Right cardiac atrium (tissue), 5 donors: Measurements from ENCODE around the gene GPC4. TPM values are rescaled to one million over a fixed set of nuclear protein-coding genes. Genes with fewer than 3 reads are reported as not detected.

Source experiments
- ATAC-seq, 2 donors: fragments of 200-7000 bp; cut with Tn5 transposase; one replicate each; pipeline versions ENCODE4 v1.8.0 to v1.9.1; 2020; ENCODE audit warnings: moderate library complexity in 2 of 2, mild to moderate bottlenecking in 1 of 2
- DNase-seq, 3 donors: peaks; one replicate each; pipeline ENCODE4 v3.0.0-alpha.2; 2020
- H3K27ac ChIP-seq: one replicate; pipeline ENCODE4 v1.5.1; 2013; ENCODE audit warnings: mild to moderate bottlenecking, low read length, control low read depth, moderate library complexity
- H3K27me3 ChIP-seq: one replicate; pipeline ENCODE4 v1.6.1; 2013; ENCODE audit not compliant: control insufficient read depth, insufficient read depth
- H3K4me1 ChIP-seq: one replicate; pipeline ENCODE4 v1.6.1; 2013; ENCODE audit warnings: low read length; ENCODE audit not compliant: control insufficient read depth, insufficient read depth
- H3K4me3 ChIP-seq: one replicate; pipeline ENCODE4 v1.5.1; 2013; ENCODE audit warnings: low read length, control low read depth
- H3K9me3 ChIP-seq: one replicate; pipeline ENCODE4 v1.6.1; 2013; ENCODE audit warnings: low read length; ENCODE audit not compliant: control insufficient read depth
- WGBS: extraction: QIAGEN DNeasy Blood & Tissue Kit; methylation state at CpG from one replicate; pipeline ENCODE4 v1.1.7; 2013; 5-methylcytosine and 5-hydroxymethylcytosine counted together
- intact Hi-C, 4 donors: fragments of 100-400 bp; cut with DNase I; formaldehyde crosslinking; loops; one replicate each; pipeline versions ENCODE4 v1.11.0 to v1.14.0; 2022 to 2023
- polyA plus RNA-seq: library from polyadenylated mRNA; stranded (reverse); fragments of 200-250 nt; gene quantifications from one replicate; pipeline ENCODE4 v1.2.3, GENCODE V29; 2013
- total RNA-seq, 4 donors: library from RNA; stranded (reverse); fragmentation: NEBNext Ultra II Directional; extraction: Animal tissue kit (Norgen Biotek cat#: 25700); gene quantifications; one replicate each; pipeline ENCODE4 v1.2.1, GENCODE V29; 2021
- donor health status: healthy with polysubstance abuse.
- donor health status: DM: no; HTN: yes; CAD: no.
- donor health status: DM: no; HTN: no; CAD: no.
- donor health status: DM: no; HTN: yes; CAD: no; lungs with severe emphysema.
- donor health status: DM: yes; HTN: yes; CAD: no.

GPC4 gene
- total and polyA plus RNA-seq, 5 donors = 4.9 to 9.3 (median 7.1) TPM

GRCh38 chrX:133437356-133437755 lies 22.1 kb upstream of the GPC4 start:
- 76% methylated on average over 4 of the region's 4 CpGs for WGBS
- intact Hi-C loops = no loop called here
- Histone ChIP-seq H3K4me1 (no peaks in the 10 kb centered on the region), H3K4me3 (no peak overlapping the region), H3K27me3 (no peaks in the 10 kb centered on the region), H3K27ac (no peak overlapping the region), H3K9me3 (no peaks in the 10 kb centered on the region)
- ATAC-seq = no peak
- no peak for DNase-seq

GRCh38 chrX:133435544-133436124 lies 20.3 kb upstream of the GPC4 start:
- H3K4me1 ChIP-seq = no peaks in the 10 kb centered on the region
- H3K9me3 ChIP-seq = no peaks in the 10 kb centered on the region
- H3K27me3 ChIP-seq = no peaks in the 10 kb centered on the region
- 87% methylated on average over 6 of the region's 6 CpGs for WGBS
- no peak overlapping the region for H3K4me3 ChIP-seq
- no peak for DNase-seq
- H3K27ac ChIP-seq = no peak overlapping the region
- ATAC-seq = no peak
- intact Hi-C loops = no loop called here

- intact Hi-C loops = no loop called here
- DNase-seq (no peak), ATAC-seq (no peak)
- WGBS = 68% methylated on average over 4 of the region's 4 CpGs
- Histone ChIP-seq H3K9me3 (no peaks in the 10 kb centered on the region), H3K27me3 (no peaks in the 10 kb centered on the region), H3K4me3 (no peak overlapping the region), H3K27ac (no peak overlapping the region), H3K4me1 (no peaks in the 10 kb centered on the region)
These were observed 19.0 kb upstream of the GPC4 start for GRCh38 chrX:133434197-133434820.

- 96% methylated on average over 2 of the region's 2 CpGs for WGBS
- intact Hi-C loops = no loop called here
- no peaks in the 10 kb centered on the region for H3K9me3 ChIP-seq
- DNase-seq (no peak), ATAC-seq (no peak)
- H3K27ac ChIP-seq = no peak overlapping the region
- no peaks in the 10 kb centered on the region for H3K4me1 ChIP-seq
- H3K27me3 ChIP-seq = no peaks in the 10 kb centered on the region
- H3K4me3 ChIP-seq = no peak overlapping the region
These were observed 4.6 kb upstream of the GPC4 start for GRCh38 chrX:133419911-133420310.

GRCh38 chrX:133418588-133418987 lies 3.3 kb upstream of the GPC4 start:
- intact Hi-C loops = no loop called here
- ATAC-seq = no peak
- no peaks in the 10 kb centered on the region for H3K27me3 ChIP-seq
- 71% methylated on average over 2 of the region's 2 CpGs for WGBS
- H3K9me3 ChIP-seq = no peaks in the 10 kb centered on the region
- no peak overlapping the region for H3K4me3 ChIP-seq
- H3K27ac ChIP-seq = no peak overlapping the region
- no peak for DNase-seq
- no peaks in the 10 kb centered on the region for H3K4me1 ChIP-seq

DNA sequence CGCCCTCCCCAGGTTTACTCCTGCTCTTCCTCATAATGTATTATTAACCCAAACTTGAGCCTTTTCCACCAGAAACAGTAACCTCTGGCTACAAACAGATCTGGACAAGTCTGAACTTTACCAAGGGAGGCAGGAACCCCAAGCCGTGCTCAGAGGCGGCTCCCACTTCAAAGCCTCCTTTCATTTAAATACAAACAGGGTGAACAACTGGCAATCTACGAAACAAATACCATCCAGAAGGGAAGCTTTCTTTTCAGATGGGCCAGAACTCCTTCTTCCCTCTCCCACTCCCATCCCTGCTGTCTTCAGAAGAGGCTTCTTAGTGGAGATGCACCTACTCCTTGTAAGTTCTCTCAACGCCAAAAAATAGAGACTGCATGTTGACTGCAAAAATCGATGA lies 2.1 kb upstream of the GPC4 start:
- Histone ChIP-seq H3K27ac (no peak overlapping the region), H3K27me3 (no peaks in the 10 kb centered on the region), H3K4me3 (no peak overlapping the region), H3K4me1 (no peaks in the 10 kb centered on the region), H3K9me3 (no peaks in the 10 kb centered on the region)
- intact Hi-C loops = no loop called here
- ATAC-seq (no peak), DNase-seq (no peak)
- WGBS = 72% methylated on average over 6 of the region's 6 CpGs

DNA sequence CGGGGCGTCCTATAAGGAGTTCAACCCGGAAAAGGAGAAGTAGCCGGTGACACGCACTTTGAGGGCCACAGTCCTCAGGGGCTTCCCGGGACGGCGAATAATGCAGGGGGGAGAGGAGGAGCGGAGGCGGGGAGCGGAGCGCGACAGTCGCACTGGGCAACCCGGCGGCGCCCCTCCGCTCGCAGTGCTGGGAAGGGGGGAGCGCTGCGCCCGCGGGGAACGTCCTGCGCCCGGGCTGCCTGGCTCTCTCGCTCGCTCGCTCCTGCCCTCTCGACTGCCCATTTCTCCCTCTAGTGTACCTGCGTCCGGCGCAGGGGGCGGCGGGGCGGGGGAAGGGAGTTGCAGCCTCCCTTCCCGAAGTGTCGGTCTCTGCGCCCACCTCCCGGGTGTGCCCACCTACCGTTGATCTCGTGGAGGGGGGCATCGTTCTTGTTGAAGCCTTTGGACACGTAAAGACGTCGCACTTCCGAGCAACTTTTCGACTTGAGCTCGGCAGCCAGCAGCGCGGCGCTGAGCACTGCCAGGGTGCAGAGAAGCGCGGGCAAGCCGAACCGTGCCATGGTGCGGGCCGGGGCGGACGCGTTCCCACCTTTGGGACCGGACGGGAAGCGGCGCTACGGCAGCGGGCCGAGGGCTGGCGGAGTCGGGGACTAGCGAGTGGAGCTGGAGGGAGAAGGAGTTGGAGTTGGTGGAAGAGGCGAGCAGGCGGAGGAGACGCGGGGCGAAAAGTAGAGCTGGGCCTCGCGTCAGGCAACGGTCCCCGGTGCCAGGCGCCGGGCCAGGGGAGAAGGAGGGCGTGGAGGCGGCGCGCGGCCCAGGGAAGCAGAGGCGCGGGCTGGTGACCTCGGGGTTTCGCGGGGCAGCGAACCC lies 648 bp downstream of the GPC4 start:
- ATAC-seq (peak; percentile 47 to 59), DNase-seq (peak; percentile 12 to 61 (median 56))
- Histone ChIP-seq H3K4me1 (no peaks in the 10 kb centered on the region), H3K4me3 (peak overlapping the region; percentile 30), H3K9me3 (no peaks in the 10 kb centered on the region), H3K27me3 (no peaks in the 10 kb centered on the region), H3K27ac (peak overlapping the region; percentile 7)
- under 1% methylated on average over 92 of the region's 93 CpGs for WGBS
- intact Hi-C loops = no loop called here

GRCh38 chrX:133413218-133413925 lies 1.9 kb downstream of the GPC4 start:
- Histone ChIP-seq H3K4me3 (peak overlapping the region; percentile 30), H3K27me3 (no peaks in the 10 kb centered on the region), H3K27ac (no peak overlapping the region), H3K4me1 (no peaks in the 10 kb centered on the region), H3K9me3 (no peaks in the 10 kb centered on the region)
- intact Hi-C loops = no loop called here
- WGBS = 6% methylated on average over 38 of the region's 38 CpGs
- no peak for ATAC-seq
- DNase-seq = peak; percentile 13 to 59 (median 50)

GRCh38 chrX:133412665-133413064 lies 2.6 kb downstream of the GPC4 start:
- no peaks in the 10 kb centered on the region for H3K9me3 ChIP-seq
- intact Hi-C loops = no loop called here
- H3K27me3 ChIP-seq = no peaks in the 10 kb centered on the region
- H3K27ac ChIP-seq = no peak overlapping the region
- no peak for DNase-seq
- no peak for ATAC-seq
- WGBS = 75% methylated on average over 5 of the region's 5 CpGs
- H3K4me3 ChIP-seq = no peak overlapping the region
- no peaks in the 10 kb centered on the region for H3K4me1 ChIP-seq

- DNase-seq = no peak
- Histone ChIP-seq H3K4me3 (no peak overlapping the region), H3K27ac (no peak overlapping the region), H3K27me3 (no peaks in the 10 kb centered on the region), H3K4me1 (no peaks in the 10 kb centered on the region), H3K9me3 (no peaks in the 10 kb centered on the region)
- WGBS = 43% methylated on average over 3 of the region's 3 CpGs
- intact Hi-C loops = no loop called here
- ATAC-seq = no peak
These were observed 3.0 kb downstream of the GPC4 start for GRCh38 chrX:133412246-133412645.

DNA sequence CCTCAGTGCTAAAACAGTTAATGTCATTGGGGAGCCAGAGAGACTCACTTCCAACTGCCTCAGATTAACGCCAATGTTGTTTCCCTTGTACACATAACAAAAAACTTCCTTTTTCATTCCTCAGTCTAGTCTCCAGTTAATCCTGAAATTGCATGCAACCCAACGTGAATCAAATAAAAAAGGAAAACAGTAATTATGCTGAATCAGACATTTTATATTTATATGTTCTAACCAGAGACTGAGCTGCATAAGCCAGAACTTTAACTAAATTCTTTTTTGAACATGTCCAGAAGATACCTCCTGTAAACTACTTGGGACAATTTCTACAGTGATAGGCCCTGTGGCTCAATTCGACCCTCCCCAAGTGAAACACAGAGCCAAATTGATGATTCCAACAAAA lies 4.7 kb downstream of the GPC4 start:
- no peaks in the 10 kb centered on the region for H3K9me3 ChIP-seq
- no peak overlapping the region for H3K4me3 ChIP-seq
- 53% methylated on average over 3 of the region's 3 CpGs for WGBS
- no peaks in the 10 kb centered on the region for H3K27me3 ChIP-seq
- no peak for DNase-seq
- H3K4me1 ChIP-seq = no peaks in the 10 kb centered on the region
- ATAC-seq = no peak
- intact Hi-C loops = no loop called here
- H3K27ac ChIP-seq = no peak overlapping the region
